Stimulated activated CD4-positive, alpha-beta T cell treated with anti-CD3 and anti-CD28 coated beads, Interleukin-4, amount 100 ng/mL, for 48 hours (primary cell): ENCODE results near the gene TRIM17.

Experiments used
- DNase-seq, 2 donors: peaks; one replicate each; pipeline ENCODE4 v3.0.0-alpha.2; 2020; ENCODE audit warnings: low read depth in 2 of 2

Gene TRIM17

DNA sequence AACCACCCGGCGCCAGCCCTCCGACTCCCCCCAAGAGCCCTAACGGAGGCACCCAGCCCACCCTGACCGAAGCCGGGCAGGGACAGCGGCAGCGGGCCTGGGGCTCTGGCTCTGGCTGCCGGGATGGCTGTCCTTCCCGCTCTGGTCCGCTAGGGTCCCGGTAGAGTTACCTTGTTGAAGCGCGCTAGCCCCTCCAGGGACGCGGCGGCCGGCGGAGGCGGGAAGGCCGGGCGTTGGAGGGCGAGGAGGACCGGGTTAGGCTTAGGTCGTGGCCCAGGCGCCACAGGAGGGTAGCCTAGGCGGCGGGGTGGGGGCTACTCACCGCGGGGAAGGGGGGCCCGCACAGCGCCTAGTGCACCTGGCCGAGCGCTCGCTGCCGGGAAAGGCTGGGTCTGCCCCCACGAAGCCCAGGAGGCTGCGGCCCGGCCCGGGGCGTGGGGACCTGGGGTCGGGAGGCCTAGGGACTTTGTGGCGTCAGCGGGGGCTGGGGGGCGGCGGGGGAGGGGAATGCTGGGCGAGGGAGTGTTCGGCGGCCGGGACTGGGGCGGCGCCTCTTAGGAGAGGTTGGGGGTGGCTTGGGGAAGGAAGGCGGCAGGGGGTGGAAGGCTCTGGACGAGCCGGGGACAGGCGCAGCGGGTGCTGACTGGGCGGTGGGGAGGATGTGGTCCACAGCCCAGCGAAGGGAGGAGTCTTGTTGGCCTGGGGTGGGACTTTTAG lies at the start of gene TRIM17:
Gene TRIM17, minus strand, starts transcription at position 645 of the 717 bp plus-strand sequence. CDS start 1,789 bp downstream, outside the sequence.
- peak; percentile 27 for DNase-seq

- no peak for DNase-seq
Measured at GRCh38 chr1:228465571-228466146, 49.0 kb upstream of the TRIM17 start.

GRCh38 chr1:228465141-228465540 lies 48.5 kb upstream of the TRIM17 start:
- no peak for DNase-seq

- DNase-seq = peak; percentile 77 to 82
Measured at GRCh38 chr1:228464487-228464983, 47.9 kb upstream of the TRIM17 start.

DNA sequence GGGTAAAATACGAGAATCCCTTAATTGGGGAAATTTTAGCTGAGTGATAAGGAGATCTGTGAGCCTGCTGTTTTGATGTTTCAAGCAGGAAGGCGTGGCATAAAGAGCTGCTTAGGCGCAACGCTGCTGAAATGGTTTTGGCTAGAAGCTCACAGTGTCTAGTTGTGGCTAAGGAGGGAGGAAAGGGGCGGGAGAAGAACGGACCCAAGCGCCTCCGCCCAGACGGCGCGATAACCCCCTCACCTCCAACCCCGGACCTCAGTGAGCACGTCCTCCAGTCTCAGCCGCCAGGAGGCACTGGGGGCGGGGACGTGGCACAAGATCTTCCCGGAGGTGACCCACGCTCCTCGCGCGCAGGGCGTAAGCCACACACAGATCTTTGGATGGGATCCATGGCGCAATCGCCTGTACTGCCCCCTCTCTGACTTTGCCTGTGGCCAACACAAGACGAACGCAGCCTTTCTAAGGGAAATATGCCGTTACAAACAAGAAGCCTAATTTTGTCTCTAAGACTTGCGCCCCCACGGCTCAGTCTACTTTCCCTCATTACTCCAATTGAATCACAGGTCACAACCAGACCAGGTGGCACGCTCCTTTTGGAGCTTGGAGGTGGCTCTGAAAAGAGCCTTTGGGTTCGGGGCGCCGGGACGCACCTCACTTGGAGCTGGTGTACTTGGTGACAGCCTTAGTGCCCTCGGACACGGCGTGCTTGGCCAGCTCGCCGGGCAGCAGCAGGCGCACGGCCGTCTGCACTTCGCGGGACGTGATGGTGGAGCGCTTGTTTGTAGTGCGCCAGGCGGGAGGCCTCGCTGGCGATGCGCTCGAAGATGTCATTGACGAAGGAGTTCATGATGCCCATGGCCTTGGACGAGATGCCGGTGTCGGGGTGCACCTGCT lies 47.1 kb upstream of the TRIM17 start:
- peak; percentile 60 to 73 for DNase-seq

DNA sequence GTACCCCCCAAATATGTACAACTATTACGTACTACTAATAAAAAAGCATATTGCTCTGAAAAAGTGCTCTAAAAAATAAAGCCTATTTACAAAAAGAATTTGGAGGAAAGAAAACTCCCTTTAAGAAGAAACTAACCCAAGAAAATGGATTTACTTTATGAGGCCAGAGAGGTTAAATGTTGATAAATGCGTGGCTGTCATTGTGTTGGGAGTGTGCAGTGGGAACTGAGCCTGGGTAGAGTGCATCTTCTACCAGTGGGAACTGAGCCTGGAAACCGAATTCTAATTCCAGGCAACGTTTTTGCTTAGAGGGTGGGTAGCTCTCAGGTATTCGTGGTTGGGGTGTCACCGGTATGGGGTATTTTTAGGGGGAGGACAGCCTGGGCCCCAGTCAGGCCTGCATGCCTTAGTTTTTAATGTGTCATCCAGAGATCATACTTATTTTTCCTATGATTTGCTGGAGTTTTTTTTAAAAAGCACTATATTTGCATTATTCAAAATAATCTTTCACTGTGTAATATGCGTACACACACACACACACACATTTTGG lies 46.4 kb upstream of the TRIM17 start:
- DNase-seq = no peak

DNA sequence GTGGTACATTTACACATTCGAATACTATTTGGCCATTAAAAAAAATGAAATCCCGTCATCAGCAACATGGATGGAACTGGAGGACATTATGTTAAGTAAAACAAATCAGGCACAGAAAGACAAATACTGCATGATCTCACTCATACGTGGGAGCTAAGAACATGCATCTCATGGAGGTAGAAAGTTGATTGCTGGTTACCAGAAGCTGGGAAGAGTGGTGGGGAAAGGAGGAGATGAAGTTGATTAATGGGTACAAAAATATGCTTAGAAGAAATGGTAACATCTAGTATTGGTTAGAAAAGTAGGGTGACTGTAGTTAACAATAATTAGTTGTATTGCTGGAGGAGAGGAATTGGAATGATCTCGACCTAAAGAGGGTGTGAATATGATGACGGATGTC lies 45.9 kb upstream of the TRIM17 start:
- no peak for DNase-seq

DNA sequence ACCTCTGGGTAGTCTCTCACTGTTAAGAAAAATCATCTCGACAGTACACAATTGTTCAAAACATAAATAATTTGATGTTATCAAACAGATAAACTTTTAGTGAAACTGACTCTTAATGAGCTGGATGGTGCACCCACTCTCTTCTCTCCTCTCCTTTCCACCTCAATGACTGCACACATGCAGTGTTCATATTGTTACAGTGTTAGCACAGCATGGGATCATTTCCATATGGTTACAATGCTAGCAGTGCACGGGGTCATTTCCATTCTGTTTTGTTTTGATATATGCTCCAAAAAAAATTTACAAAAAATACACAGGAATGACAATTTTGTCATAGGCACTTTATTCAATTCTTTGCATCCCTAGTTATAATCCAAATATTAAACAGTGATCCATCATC lies 44.2 kb upstream of the TRIM17 start:
- DNase-seq = no peak

DNA sequence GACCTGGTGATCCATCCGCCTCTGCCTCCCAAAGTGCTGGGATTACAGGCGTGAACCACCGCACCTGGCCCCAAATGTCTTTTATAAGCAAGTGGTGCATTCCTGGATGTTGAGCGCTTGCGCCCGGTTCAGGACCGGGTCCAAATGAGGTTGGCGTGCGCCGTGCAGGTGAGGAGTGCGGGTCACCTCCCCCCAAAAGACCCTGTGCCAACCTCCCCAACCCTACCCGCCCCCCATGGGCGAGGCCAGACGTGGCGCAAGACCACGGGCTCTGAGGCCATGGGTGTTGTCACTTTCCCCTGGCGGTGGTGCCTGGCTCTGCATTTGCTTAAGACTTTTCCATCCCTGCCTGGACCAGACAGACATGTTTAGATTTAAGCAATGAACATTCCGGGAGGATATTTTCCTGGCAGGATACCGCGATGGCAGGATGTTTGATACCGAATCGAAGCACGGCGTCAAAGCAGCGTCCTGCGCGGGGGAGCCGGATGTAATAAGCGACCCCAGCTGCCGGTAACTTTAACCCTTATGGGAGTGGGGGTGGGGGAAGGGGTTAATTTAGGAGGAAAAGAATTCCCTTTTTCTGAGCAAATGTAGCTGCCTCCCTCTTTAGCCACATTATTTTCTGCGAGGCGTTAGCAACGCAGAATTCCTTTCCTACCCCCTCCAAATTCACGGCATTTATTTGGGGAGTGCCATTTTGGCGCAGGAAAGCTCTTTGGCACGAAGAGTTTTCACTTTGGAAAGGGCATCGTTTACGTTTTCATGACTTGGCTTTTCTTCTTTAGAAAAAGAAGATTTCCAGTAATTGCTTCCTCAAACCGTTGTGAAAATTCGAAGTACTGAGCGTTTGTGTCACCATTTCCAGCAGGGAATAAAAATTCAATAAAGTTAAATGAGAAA lies 42.7 kb upstream of the TRIM17 start:
- DNase-seq = peak; percentile 48 to 52

DNA sequence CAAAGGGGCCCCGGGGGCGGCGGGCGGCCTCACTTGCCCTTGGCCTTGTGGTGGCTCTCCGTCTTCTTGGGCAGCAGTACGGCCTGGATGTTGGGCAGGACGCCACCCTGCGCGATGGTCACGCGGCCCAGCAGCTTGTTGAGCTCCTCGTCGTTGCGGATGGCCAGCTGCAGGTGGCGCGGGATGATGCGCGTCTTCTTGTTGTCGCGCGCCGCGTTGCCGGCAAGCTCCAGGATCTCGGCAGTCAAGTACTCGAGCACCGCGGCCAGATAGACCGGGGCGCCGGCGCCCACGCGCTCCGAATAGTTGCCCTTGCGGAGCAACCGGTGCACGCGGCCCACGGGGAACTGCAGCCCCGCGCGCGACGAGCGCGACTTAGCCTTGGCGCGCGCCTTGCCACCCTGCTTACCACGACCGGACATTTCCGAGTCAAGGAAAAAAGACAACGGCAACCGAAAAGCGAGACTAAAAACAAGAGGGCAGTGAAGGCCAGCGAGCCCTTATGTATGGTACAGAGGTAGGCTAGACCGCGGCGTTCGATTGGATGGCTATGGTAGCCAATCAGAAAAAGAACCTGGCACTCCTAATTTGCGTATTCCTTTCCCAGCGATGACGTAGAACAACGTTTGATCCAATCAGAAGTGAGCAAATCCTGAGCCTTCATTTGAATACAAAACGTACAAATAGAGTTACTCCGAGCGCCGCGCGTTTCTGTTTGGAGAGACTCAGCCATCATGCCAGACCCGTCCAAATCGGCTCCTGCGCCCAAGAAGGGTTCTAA lies 40.9 kb upstream of the TRIM17 start:
- peak; percentile 72 to 77 for DNase-seq

DNA sequence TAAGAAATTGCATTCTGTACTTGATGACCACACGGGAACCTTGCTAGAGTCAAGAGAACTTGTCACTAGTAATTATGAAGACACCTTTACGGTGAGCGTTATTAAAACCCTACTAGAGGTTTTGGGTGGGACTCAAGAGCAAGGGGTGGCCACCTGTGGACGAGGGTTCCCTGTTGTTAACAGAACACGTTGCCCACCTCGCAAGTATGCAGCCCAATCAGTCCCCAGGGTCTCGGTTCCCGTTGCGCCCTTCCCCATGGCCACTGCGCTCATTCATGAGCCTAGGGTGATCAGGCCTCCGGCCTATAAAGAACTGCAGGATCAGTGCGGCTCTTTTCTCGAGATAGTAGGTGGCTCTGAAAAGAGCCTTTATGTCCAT lies 40.3 kb upstream of the TRIM17 start:
- DNase-seq = no peak

- no peak for DNase-seq
Measured at GRCh38 chr1:228456252-228457016, 39.8 kb upstream of the TRIM17 start.

DNA sequence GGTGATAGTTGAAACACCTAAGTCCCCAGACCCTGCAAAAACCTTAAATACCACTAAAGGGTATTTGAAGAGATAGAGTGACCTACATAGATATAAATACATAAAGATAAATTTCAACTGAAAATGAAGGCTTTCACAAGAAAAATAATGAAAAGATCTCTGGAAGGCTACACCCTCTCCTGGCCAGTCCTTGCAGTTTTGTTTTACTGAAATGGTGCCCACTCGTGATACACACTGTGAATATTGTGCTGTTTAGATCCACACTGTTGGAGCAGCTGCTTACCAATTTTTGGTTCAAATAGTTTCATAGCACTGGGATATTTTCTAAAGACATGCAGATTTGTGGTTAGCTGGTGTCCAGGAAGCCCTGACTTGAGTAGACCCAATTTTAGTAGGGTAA lies 39.1 kb upstream of the TRIM17 start:
- DNase-seq = no peak

DNA sequence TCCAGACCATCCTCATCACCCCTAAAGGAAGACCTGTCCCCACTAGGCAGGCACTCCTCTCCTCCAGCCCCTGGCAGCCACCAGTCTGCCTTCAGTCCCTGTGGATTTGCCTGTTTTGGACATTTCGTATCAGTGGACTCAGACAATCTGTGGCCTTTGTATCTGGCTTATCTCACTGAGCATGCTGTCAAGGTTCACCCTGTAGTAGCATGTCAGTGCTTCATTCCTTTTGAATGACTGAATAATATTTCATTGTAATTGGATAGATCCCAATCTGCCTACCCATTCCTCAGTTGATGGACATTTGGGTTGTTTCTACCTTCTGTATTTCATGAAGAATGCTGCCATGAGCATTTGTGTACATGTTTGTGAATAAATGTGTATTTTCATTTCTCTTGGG lies 37.6 kb upstream of the TRIM17 start:
- no peak for DNase-seq

DNA sequence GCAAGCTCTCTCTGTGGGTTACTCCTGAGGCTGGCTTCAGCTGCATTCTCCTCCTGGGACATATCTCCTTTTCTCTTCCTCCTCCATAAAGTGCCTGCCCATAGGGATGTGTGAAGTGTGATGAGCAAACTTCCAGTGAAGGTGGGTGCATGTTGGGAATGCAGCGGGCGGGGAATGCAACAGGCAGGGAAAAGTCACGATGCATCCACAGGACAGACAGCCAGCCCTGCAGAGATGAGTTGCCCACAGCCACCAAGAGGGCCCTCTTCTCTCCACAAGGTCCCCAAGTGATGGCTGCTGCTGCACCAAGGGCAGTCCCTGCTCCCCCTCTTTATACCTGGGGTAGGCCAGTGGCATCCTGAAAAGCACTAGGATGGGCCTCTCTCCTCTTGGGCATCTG lies 37.0 kb upstream of the TRIM17 start:
- no peak for DNase-seq

DNA sequence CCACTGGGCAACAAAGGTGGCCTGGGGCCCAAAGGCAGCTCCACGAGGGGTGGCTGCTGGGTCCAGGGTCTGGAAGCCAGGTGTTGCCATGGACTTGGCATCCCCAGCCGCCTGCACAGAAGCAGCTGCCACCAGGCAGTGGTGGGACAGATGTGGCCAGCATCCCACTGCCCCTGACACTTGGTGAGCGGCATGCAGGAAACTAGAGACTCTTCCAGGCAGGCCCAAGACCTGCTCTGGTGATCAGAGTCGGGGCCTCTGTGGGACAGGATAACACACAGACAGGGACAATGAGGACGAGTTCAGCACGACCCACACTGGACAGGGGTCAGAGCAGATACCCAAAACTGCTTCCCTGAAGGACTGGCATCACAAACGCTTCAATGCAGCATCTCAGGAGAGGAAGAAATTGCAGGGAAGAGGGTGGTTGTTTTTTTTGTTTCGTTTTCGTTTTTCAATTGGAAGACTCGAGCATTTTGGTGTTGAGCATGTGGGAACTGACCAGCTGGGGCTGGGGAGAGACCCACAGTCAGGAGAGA lies 36.4 kb upstream of the TRIM17 start:
- no peak for DNase-seq

- DNase-seq = no peak
Measured at GRCh38 chr1:228452194-228453021, 35.7 kb upstream of the TRIM17 start.

GRCh38 chr1:228450200-228450599 lies 33.5 kb upstream of the TRIM17 start:
- DNase-seq = no peak
